SK-N-SH (cell line): ENCODE measurements around the gene NUP37. TPM values are rescaled to one million over a fixed set of nuclear protein-coding genes. Genes with fewer than 3 reads are reported as not detected.
"Not testable (repeated sequence)": the region's sequence is repeated elsewhere in the genome, so short reads cannot be mapped to it uniquely, and the experiment has no call there.

ENCODE experiments used
- CTCF ChIA-PET: fragments of 300-600, 350-600 bp; formaldehyde crosslinking; extraction: SDS; loops from one replicate; lab custom pipeline; 2021; lab: Yijun Ruan, JAX
- POLR2A ChIA-PET: fragments of 350-600 bp; sonication (Branson Sonifier 250); formaldehyde crosslinking; extraction: SDS; loops from one replicate; lab custom pipeline; 2020; ENCODE audit warnings: antibody characterized with exemption, inconsistent platforms; lab: Yijun Ruan, JAX
- DNase-seq: peaks from one replicate; pipeline ENCODE4 v3.0.0; 2012
- H2AFZ ChIP-seq: fragments of 200-600 bp; sonication (generic); 2 replicates; pipeline ENCODE4 v1.8.1; 2016; ENCODE audit warnings: antibody characterized with exemption, mild to moderate bottlenecking, low read depth
- H3F3A ChIP-seq: fragments of 200-600 bp; sonication (generic); replicated peaks from 2 replicates; pipeline ENCODE3; 2016; ENCODE audit warnings: antibody characterized with exemption, mild to moderate bottlenecking; ENCODE audit not compliant: insufficient read depth
- H3K27ac ChIP-seq, 2 experiments: fragments of 200-500 bp in 1 of 2; fragments of 200-600 bp in 1 of 2; sonication (Bioruptor generic) in 1 of 2; sonication (generic), shearing (Covaris generic) in 1 of 2; 2 replicates each; pipeline versions ENCODE4 v1.5.1 to v1.6.1; 2014 to 2016; ENCODE audit warnings: low read depth in 2 of 2, inconsistent platforms in 1 of 2, low read length in 1 of 2, mild to moderate bottlenecking in 1 of 2, mixed read lengths in 1 of 2
- H3K27me3 ChIP-seq: fragments of 200-600 bp; sonication (generic), shearing (Covaris generic); 2 replicates; pipeline ENCODE4 v1.6.1; 2016; ENCODE audit warnings: mixed run types; ENCODE audit not compliant: insufficient read depth
- H3K36me3 ChIP-seq, 2 experiments: fragments of 200-500 bp in 1 of 2; fragments of 200-600 bp in 1 of 2; sonication (Bioruptor generic) in 1 of 2; sonication (generic) in 1 of 2; replicated peaks in 1 of 2; 2 replicates each; pipeline versions ENCODE3 to v1.5.1; 2014 to 2016; ENCODE audit warnings: low read length in 1 of 2, mild to moderate bottlenecking in 1 of 2; ENCODE audit not compliant: insufficient read depth in 2 of 2, control insufficient read depth in 1 of 2
- H3K4me1 ChIP-seq, 2 experiments: fragments of 200-500 bp in 1 of 2; fragments of 200-600 bp in 1 of 2; sonication (Bioruptor generic) in 1 of 2; sonication (generic), shearing (Covaris generic) in 1 of 2; 2 replicates each; pipeline versions ENCODE4 v1.5.1 to v1.6.1; 2014 to 2016; ENCODE audit warnings: low read depth in 1 of 2, low read length in 1 of 2, mixed run types in 1 of 2; ENCODE audit not compliant: insufficient read depth in 2 of 2, control insufficient read depth in 1 of 2
- H3K4me2 ChIP-seq: fragments of 200-600 bp; sonication (generic), shearing (Covaris generic); 2 replicates; pipeline ENCODE4 v1.6.1; 2017; ENCODE audit warnings: mixed run types
- H3K4me3 ChIP-seq, 2 experiments: fragments of 200-500 bp in 1 of 2; fragments of 200-600 bp in 1 of 2; sonication (Bioruptor generic) in 1 of 2; sonication (generic), shearing (Covaris generic) in 1 of 2; 2 replicates each; pipeline versions ENCODE4 v1.5.1 to v1.8.1; 2014 to 2016; ENCODE audit warnings: low read depth in 2 of 2, inconsistent platforms in 1 of 2, low read length in 1 of 2, mild to moderate bottlenecking in 1 of 2, mixed read lengths in 1 of 2, moderate library complexity in 1 of 2
- H3K79me2 ChIP-seq: fragments of 200-600 bp; sonication (generic); 2 replicates; pipeline ENCODE4 v1.8.1; 2017; ENCODE audit warnings: mild to moderate bottlenecking; ENCODE audit not compliant: insufficient read depth
- H3K9ac ChIP-seq: fragments of 200-600 bp; sonication (generic); 2 replicates; pipeline ENCODE4 v1.6.1; 2017; ENCODE audit warnings: mixed run types
- H3K9me2 ChIP-seq: fragments of 200-600 bp; sonication (generic); 2 replicates; pipeline ENCODE4 v1.6.1; 2017; ENCODE audit warnings: mixed run types
- H3K9me3 ChIP-seq: fragments of 200-600 bp; sonication (generic); 2 replicates; pipeline ENCODE4 v1.6.1; 2017; ENCODE audit warnings: mixed run types, mild to moderate bottlenecking, moderate library complexity
- H4K20me1 ChIP-seq: fragments of 200-600 bp; sonication (generic); 2 replicates; pipeline ENCODE4 v1.6.1; 2017; ENCODE audit warnings: mild to moderate bottlenecking, mixed run types; ENCODE audit not compliant: insufficient read depth
- EZH2phosphoT487 ChIP-seq: fragments of 200-600 bp; sonication (generic); IDR thresholded peaks from 2 replicates; pipeline ENCODE4 v1.6.1; 2017; ENCODE audit warnings: low read depth, mixed run types, mild to moderate bottlenecking, antibody characterized with exemption, moderate library complexity, borderline replicate concordance
- FOSL2 ChIP-seq: IDR thresholded peaks from 2 replicates; pipeline ENCODE4 v1.4.0; 2012; ENCODE audit warnings: low read depth, mild to moderate bottlenecking, moderate library complexity, borderline replicate concordance
- GATA2 ChIP-seq: sonication (generic); formaldehyde crosslinking; IDR thresholded peaks from 2 replicates; pipeline ENCODE4 v1.5.0; 2020; ENCODE audit warnings: mild to moderate bottlenecking, missing genetic modification reagents
- RFX5 ChIP-seq: IDR thresholded peaks from 2 replicates; pipeline ENCODE4 v1.6.1; 2012; ENCODE audit warnings: mild to moderate bottlenecking, improper control_type of control experiment, low read length
- SMC3 ChIP-seq: IDR thresholded peaks from 2 replicates; pipeline ENCODE4 v1.6.1; 2012; ENCODE audit warnings: low read depth, low read length, improper control_type of control experiment
- TCF12 ChIP-seq: IDR thresholded peaks from 2 replicates; pipeline ENCODE4 v1.4.0; 2012
- WGBS: methylation state at CpG from one replicate; pipeline ENCODE4 v1.1.6; 2017; ENCODE audit warnings: low lambda C conversion rate; 5-methylcytosine and 5-hydroxymethylcytosine counted together
- polyA plus RNA-seq, 3 experiments: library from polyadenylated mRNA; depleted of rRNA; stranded (reverse); fragments of >200 nt; gene quantifications; 2 replicates each; pipeline ENCODE4 v1.2.3, GENCODE V29; 2012
- TF ChIP-seq, protein P1 (sequence below): IDR thresholded peaks from 2 replicates; pipeline ENCODE4 v1.6.1; 2012; ENCODE audit warnings: mild to moderate bottlenecking, low read depth, low read length, moderate library complexity

Gene NUP37
- polyA plus RNA-seq, 1 of the 3 experiments (the other 2 are of a cell fraction), result 29.2 TPM

DNA sequence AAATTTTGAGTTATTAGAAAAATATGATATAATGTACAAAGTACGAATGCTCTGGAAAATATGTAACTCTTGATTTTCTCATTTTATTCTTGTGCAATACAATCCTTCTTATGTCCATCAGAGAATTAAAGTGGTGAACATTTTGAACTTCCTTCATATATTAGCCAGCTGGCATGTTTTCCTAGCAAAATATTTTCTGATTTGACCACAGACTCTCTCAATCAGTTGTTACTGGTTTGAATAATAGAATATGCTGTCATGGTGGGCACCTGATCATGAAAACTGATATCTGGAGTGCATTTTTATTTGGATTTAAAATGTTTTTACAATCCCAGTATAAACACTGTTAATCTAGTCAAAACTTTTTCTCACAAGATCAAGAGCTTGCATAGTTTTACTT lies 24.3 kb upstream of the NUP37 start:
- POLR2A ChIA-PET, result no interaction called here
- Histone ChIP-seq H3K27me3 (no peaks in the 10 kb centered on the region), H3K36me3 (no peaks in the 10 kb centered on the region), H3K4me1 (no peaks in the 10 kb centered on the region), H2AFZ (no peak overlapping the region), H3K9ac (no peak overlapping the region), H3F3A (no peaks in the 10 kb centered on the region), H3K4me2 (no peak overlapping the region), H3K9me3 (no peaks in the 10 kb centered on the region), H3K4me3 (no peak overlapping the region), H3K27ac (no peak overlapping the region), H4K20me1 (no peaks in the 10 kb centered on the region), H3K79me2 (peaks cover 7% of the 10 kb centered on the region; the same call in 1 of the 2 replicates), H3K9me2 (no peaks in the 10 kb centered on the region)
- CTCF ChIA-PET, result no interaction called here
- no peak for TF ChIP-seq GATA2
- TF ChIP-seq EZH2phosphoT487, result no peak
- no peak for TF ChIP-seq SMC3
- no peak for TF ChIP-seq TCF12
- no peak for TF ChIP-seq FOSL2
- TF ChIP-seq RFX5, result no peak
- TF ChIP-seq, protein P1, sequence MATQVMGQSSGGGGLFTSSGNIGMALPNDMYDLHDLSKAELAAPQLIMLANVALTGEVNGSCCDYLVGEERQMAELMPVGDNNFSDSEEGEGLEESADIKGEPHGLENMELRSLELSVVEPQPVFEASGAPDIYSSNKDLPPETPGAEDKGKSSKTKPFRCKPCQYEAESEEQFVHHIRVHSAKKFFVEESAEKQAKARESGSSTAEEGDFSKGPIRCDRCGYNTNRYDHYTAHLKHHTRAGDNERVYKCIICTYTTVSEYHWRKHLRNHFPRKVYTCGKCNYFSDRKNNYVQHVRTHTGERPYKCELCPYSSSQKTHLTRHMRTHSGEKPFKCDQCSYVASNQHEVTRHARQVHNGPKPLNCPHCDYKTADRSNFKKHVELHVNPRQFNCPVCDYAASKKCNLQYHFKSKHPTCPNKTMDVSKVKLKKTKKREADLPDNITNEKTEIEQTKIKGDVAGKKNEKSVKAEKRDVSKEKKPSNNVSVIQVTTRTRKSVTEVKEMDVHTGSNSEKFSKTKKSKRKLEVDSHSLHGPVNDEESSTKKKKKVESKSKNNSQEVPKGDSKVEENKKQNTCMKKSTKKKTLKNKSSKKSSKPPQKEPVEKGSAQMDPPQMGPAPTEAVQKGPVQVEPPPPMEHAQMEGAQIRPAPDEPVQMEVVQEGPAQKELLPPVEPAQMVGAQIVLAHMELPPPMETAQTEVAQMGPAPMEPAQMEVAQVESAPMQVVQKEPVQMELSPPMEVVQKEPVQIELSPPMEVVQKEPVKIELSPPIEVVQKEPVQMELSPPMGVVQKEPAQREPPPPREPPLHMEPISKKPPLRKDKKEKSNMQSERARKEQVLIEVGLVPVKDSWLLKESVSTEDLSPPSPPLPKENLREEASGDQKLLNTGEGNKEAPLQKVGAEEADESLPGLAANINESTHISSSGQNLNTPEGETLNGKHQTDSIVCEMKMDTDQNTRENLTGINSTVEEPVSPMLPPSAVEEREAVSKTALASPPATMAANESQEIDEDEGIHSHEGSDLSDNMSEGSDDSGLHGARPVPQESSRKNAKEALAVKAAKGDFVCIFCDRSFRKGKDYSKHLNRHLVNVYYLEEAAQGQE, result no peak
- 83% methylated on average over 1 of the region's 1 CpG for WGBS
- DNase-seq, result no peak

DNA sequence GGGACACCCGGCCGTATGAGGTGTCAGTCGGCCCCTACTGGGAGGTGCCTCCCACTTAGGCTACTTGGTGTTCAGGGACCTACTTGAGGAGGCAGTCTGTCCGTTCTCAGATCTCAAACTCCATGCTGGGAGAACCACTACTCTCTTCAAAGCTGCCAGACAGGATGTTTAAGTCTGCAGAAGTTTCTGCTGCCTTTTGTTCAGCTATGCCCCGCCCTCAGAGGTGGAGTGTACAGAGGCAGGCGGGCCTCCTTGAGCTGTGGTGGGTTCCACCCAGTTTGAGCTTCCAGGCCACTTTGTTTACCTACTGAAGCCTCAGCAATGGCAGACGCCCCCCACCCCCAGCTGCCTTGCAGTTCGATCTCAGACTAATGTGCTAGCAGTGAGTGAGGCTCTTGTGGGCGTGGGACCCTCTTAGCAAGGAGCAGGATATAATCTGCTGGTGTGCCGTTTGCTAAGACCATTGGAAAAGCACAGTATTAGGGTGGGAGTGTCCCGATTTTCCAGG lies 23.0 kb upstream of the NUP37 start:
- DNase-seq, H3K4me1 ChIP-seq, POLR2A ChIA-PET, H3K27me3 ChIP-seq, H4K20me1 ChIP-seq, H3K79me2 ChIP-seq, H3K4me3 ChIP-seq, H3K4me2 ChIP-seq, H3F3A ChIP-seq, H3K9me2 ChIP-seq, H2AFZ ChIP-seq, H3K27ac ChIP-seq, H3K9ac ChIP-seq, CTCF ChIA-PET, H3K36me3 ChIP-seq, H3K9me3 ChIP-seq: not testable (repeated sequence)
- WGBS, result 97% methylated on average over 10 of the region's 11 CpGs

DNA sequence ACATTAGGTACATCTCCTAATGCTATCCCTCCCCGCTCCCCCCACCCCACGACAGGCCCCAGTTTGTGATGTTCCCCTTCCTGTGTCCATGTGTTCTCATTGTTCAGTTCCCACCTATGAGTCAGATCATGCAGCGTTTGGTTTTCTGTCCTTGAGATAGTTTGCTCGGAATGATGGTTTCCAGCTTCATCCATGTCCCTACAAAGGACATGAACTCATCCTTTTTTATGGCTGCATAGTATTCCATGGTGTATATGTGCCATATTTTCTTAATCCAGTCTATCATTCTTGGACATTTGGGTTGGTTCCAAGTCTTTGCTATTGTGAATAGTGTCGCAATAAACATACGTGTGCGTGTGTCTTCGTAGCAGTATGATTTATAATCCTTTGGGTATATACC lies 17.7 kb upstream of the NUP37 start:
- H3K27ac ChIP-seq, H3K4me2 ChIP-seq, H3K9me2 ChIP-seq, H3K9ac ChIP-seq, H3K4me1 ChIP-seq, H3K4me3 ChIP-seq, H3K9me3 ChIP-seq, H2AFZ ChIP-seq, H4K20me1 ChIP-seq, DNase-seq, H3K36me3 ChIP-seq, H3F3A ChIP-seq, H3K27me3 ChIP-seq, H3K79me2 ChIP-seq, POLR2A ChIA-PET: not testable (repeated sequence)
- CTCF ChIA-PET, result interaction anchor here (0.6 kb wide), 1 partner anchor 35 kb away, joined by 3 read pairs; no protein-coding TSS in a partner anchor
- 94% methylated on average over 8 of the region's 8 CpGs for WGBS

DNA sequence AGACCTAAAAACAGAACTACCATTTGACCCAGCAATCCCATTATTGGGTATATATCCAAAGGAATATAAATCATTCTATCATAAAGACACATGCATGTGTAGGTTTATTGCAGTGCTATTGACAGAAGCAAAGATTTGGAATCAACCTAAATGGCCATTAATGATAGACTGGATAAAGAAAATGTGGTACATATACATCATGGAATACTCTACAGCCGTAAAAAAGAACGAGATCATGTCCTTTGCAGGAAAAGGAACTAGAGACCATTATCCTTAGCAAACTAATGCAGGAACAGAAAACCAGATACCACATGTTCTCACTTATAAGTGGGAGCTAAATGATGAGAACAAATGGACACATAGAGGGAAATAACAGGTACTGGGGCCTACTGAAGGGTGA lies 11.5 kb upstream of the NUP37 start:
- POLR2A ChIA-PET, H3K9me3 ChIP-seq, H3K79me2 ChIP-seq, H3K9me2 ChIP-seq, DNase-seq, H3K4me1 ChIP-seq, H3K4me2 ChIP-seq, H3K4me3 ChIP-seq, H3K27me3 ChIP-seq, CTCF ChIA-PET, H4K20me1 ChIP-seq, H3F3A ChIP-seq, H2AFZ ChIP-seq, H3K9ac ChIP-seq, H3K27ac ChIP-seq: not testable (repeated sequence)
- WGBS, result 100% methylated on average over 2 of the region's 2 CpGs
- H3K36me3 ChIP-seq, result peaks cover 0 to 27% of the 10 kb centered on the region in 2 experiments

DNA sequence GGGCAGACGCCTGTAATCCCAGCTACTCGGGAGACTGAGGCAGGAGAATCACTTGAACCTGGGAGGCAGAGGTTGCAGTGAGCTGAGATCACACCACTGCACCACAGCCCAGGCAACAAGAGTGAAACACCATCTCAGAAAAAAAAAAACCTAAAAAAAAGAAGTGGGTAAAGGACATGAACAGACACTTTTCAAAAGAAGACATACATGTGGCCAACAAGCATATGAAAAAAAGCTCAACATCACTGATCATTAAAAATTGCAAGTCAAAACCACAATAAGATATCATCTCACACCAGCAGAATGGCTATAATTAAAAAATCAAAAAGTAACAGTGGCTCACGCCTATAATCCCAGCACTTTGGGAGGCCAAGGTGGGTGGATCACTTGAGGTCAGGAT lies 10.8 kb upstream of the NUP37 start:
- H2AFZ ChIP-seq, H3K9ac ChIP-seq, H3K9me2 ChIP-seq, POLR2A ChIA-PET, H3F3A ChIP-seq, H3K4me3 ChIP-seq, H3K4me1 ChIP-seq, H4K20me1 ChIP-seq, CTCF ChIA-PET, H3K27ac ChIP-seq, H3K4me2 ChIP-seq, H3K9me3 ChIP-seq, H3K79me2 ChIP-seq, H3K27me3 ChIP-seq, DNase-seq: not testable (repeated sequence)
- WGBS, result 96% methylated on average over 3 of the region's 3 CpGs
- peaks cover 0 to 30% of the 10 kb centered on the region in 2 experiments for H3K36me3 ChIP-seq
